ENCODE results near the gene HS6ST3. TPM values are rescaled to one million over a fixed set of nuclear protein-coding genes. Genes with fewer than 3 reads are reported as not detected.

Gene HS6ST3
- total and polyA plus RNA-seq, 2 donors (not counting 3 experiments of a cell fraction or from before 2014, with no cell fraction given) = 0.03 to 0.15 TPM

GRCh38 chr13:96615252-96615651 is 525.3 kb downstream of the HS6ST3 start:
- DNase-seq (ENCODE audit: low read depth, low spot score) (no peak), FAIRE-seq (no peak)
- Histone ChIP-seq H3K4me3 (replicated peaks in 1 of 3; ENCODE audit: insufficient read depth in 1 of 3, low read depth in 1 of 3, low read length in 3 of 3) (no peak overlapping the region), H3K4me2 (ENCODE audit: insufficient read depth, low read length) (no peak overlapping the region), H2AFZ (ENCODE audit: low read depth, low read length) (no peak overlapping the region), H3K9me1 (replicated peaks; ENCODE audit: control insufficient read depth, extremely low read depth, insufficient read depth, low read length) (no peaks in the 10 kb centered on the region), H4K20me1 (replicated peaks; ENCODE audit: control insufficient read depth, extremely low read depth, insufficient read depth, low read length) (no peaks in the 10 kb centered on the region), H3K4me1 (ENCODE audit: control insufficient read depth, extremely low read depth, insufficient read depth, low read length) (no peaks in the 10 kb centered on the region), H3K9ac (replicated peaks; ENCODE audit: extremely low read depth, insufficient read depth, low read length) (no peak overlapping the region), H3K27me3 (ENCODE audit: control insufficient read depth in 2 of 2, insufficient read depth in 2 of 2, low read length in 2 of 2) (no peaks in the 10 kb centered on the region), H3K36me3 (ENCODE audit: control insufficient read depth in 2 of 2, extremely low read depth in 1 of 2, insufficient read depth in 2 of 2, low read length in 2 of 2) (no peaks in the 10 kb centered on the region), H3K79me2 (ENCODE audit: control insufficient read depth, insufficient read depth, low read length) (no peaks in the 10 kb centered on the region), H3K27ac (ENCODE audit: insufficient read depth, low read depth, low read length) (no peak overlapping the region), H3K9me3 (replicated peaks; ENCODE audit: control insufficient read depth, insufficient read depth, low read length) (no peaks in the 10 kb centered on the region)
- no TSS peak for BruUV-seq (replicated peaks)
- TF ChIP-seq FOS (IDR thresholded peaks at IDR 0.05; ENCODE audit: borderline replicate concordance, insufficient read depth, low read length) (no peak), MYC (IDR thresholded peaks at IDR 0.05; ENCODE audit: low read depth, low read length) (no peak), POLR2AphosphoS5 (IDR thresholded peaks at IDR 0.05; ENCODE audit: insufficient read depth, low read depth, low read length) (no peak), EZH2 (IDR thresholded peaks at IDR 0.05; ENCODE audit: borderline replicate concordance, low read depth, low read length, severe bottlenecking) (no peak), JUN (IDR thresholded peaks at IDR 0.05; ENCODE audit: borderline replicate concordance, insufficient read depth, insufficient read length, low read depth) (no peak), GATA2 (IDR thresholded peaks at IDR 0.05; ENCODE audit: insufficient read depth, insufficient read length, low read depth, low read length) (no peak), POLR2A (IDR thresholded peaks at IDR 0.05; ENCODE audit: low read depth, low read length) (no peak)
- TF ChIP-seq, protein P1, sequence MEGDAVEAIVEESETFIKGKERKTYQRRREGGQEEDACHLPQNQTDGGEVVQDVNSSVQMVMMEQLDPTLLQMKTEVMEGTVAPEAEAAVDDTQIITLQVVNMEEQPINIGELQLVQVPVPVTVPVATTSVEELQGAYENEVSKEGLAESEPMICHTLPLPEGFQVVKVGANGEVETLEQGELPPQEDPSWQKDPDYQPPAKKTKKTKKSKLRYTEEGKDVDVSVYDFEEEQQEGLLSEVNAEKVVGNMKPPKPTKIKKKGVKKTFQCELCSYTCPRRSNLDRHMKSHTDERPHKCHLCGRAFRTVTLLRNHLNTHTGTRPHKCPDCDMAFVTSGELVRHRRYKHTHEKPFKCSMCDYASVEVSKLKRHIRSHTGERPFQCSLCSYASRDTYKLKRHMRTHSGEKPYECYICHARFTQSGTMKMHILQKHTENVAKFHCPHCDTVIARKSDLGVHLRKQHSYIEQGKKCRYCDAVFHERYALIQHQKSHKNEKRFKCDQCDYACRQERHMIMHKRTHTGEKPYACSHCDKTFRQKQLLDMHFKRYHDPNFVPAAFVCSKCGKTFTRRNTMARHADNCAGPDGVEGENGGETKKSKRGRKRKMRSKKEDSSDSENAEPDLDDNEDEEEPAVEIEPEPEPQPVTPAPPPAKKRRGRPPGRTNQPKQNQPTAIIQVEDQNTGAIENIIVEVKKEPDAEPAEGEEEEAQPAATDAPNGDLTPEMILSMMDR (IDR thresholded peaks at IDR 0.05; ENCODE audit: extremely low read depth in 1 of 2, insufficient read depth in 1 of 2, low read depth in 1 of 2, low read length in 2 of 2) = no peak
- TF ChIP-seq, protein P2, sequence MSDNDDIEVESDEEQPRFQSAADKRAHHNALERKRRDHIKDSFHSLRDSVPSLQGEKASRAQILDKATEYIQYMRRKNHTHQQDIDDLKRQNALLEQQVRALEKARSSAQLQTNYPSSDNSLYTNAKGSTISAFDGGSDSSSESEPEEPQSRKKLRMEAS (IDR thresholded peaks at IDR 0.05; ENCODE audit: insufficient read depth, insufficient read length) = no peak
- dilution Hi-C loops (cut with MboI; ENCODE audit: extremely low pct_ligation_motif_present, low sequenced_read_pairs) (no loop called here), intact Hi-C loops (cut with micrococcal nuclease) (no loop called here)
- ChIA-PET CTCF (no interaction called here), POLR2A (no interaction called here)

All from endothelial cell of umbilical vein (primary cell).